ENCODE measurements around the gene TRPM2.

- TF ChIP-seq CTCF (IDR thresholded peaks at IDR 0.05) (no peak), POLR2A (IDR thresholded peaks at IDR 0.05) (no peak)
Observed at GRCh38 chr21:44477131-44477530, 123.7 kb downstream of the TRPM2 start.
